ENCODE results near the gene CACNA1A. TPM values are rescaled to one million over a fixed set of nuclear protein-coding genes. Genes with fewer than 3 reads are reported as not detected.
"Not testable (repeated sequence)": the region's sequence is repeated elsewhere in the genome, so short reads cannot be mapped to it uniquely, and the experiment has no call there.

CACNA1A gene
- total RNA-seq, 2 experiments from 2014 or later = 0.29 to 0.36 TPM

DNA sequence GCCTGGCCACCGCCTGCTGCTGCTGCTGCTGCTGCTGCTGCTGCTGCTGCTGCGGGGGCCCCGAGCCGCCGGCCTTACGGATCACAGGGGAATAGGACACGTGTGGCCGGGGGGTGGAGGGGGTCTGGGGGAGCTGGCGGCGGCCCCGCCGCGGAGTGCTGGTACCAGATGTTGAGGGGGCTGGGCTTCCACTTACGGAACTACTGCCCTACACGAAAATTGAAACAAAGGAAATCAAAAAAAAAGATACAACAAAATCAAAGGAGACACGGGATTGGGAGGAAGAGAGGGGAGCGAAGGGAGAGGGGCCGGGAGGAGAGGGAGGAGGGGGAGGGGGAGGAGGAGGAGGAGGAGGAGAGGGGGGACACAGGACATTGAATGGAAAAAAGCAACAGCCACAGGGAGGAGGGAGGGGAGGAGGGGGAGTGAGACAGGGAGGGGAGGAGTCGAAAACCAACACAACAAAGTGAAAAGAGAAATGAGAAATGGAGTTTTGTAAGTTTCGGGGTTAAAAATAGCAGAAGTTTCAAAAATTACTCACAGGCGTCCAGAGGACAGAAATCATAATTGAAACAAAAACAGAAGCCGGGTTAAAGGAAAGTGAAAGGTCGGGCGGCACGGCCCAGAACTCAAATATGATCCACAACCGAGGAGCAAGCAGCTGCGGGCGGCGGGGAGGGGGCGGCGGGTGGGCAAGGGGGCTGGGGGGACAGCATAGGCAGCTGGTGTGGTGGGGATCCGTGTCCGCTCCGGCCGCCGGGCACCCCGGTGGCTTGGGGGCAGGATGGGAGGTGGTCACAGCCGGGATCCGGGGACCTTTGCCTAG lies 298.2 kb downstream of the CACNA1A start:
- Mint-ChIP-seq H3K4me3 (peak overlapping the region; percentile 79), H3K9me3 (no peaks in the 10 kb centered on the region), H3K4me1 (ENCODE audit: low read depth) (peaks cover 24% of the 10 kb centered on the region), H3K36me3 (ENCODE audit: low read depth) (no peaks in the 10 kb centered on the region), H3K27ac (peak overlapping the region; percentile 96), H3K27me3 (no peaks in the 10 kb centered on the region)
- DNase-seq = peak; percentile 80
- POLR2A ChIA-PET = interaction anchor here (0.6 to 1.5 kb wide), 3 partner anchors 15 to 58 kb away, joined by 3 to 5 read pairs (median 4); partner anchors contain the start of genes IER2 and STX10
- TF ChIP-seq, protein P1, sequence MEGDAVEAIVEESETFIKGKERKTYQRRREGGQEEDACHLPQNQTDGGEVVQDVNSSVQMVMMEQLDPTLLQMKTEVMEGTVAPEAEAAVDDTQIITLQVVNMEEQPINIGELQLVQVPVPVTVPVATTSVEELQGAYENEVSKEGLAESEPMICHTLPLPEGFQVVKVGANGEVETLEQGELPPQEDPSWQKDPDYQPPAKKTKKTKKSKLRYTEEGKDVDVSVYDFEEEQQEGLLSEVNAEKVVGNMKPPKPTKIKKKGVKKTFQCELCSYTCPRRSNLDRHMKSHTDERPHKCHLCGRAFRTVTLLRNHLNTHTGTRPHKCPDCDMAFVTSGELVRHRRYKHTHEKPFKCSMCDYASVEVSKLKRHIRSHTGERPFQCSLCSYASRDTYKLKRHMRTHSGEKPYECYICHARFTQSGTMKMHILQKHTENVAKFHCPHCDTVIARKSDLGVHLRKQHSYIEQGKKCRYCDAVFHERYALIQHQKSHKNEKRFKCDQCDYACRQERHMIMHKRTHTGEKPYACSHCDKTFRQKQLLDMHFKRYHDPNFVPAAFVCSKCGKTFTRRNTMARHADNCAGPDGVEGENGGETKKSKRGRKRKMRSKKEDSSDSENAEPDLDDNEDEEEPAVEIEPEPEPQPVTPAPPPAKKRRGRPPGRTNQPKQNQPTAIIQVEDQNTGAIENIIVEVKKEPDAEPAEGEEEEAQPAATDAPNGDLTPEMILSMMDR (IDR thresholded peaks at IDR 0.05) = no peak
- intact Hi-C loops (cut with micrococcal nuclease) = no loop called here
- CTCF ChIA-PET = interaction anchor here (1.5 kb wide), 1 partner anchor 40 kb away, joined by 4 read pairs; no protein-coding TSS in a partner anchor
- peak; percentile 86 for ATAC-seq

DNA sequence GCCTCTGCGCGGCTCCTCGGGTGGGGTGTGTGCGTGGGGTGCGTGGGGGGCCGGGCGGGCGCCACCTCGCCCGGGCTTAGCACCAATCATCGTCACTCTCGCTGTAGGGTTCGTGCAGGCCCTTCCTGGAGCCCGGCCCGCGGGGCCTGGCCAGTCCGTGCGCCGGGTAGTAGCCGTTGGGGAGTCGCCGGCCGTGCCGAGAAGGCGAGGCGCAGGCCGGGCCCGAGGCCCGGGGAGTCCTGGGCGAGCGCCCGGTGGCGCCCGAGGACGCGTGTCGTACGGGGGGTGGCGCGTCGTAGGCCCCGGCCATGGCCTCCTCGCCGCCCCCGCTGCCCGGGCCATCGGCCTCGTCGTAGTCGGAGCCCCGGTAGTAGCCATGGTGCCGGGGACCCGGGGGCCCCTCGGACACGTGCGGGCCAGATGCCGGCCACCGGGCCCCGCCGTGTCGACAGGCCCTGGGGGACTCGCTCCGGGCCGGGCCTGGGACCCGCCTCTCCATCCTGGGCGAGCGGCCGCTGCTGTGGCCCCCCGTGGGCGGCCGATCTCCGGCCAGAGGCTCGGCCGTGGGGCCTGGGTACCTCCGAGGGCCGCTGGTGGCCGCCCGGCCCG lies 298.9 kb downstream of the CACNA1A start:
- DNase-seq (no peak), ATAC-seq (no peak)
- H3K27me3 Mint-ChIP-seq = no peaks in the 10 kb centered on the region
- ChIA-PET CTCF (interaction anchor here (1.5 to 4.6 kb wide), 2 partner anchors 12 to 40 kb away, joined by 4 to 22 read pairs; no protein-coding TSS in a partner anchor), POLR2A (interaction anchor here (1.5 kb wide), 1 partner anchor 57 kb away, joined by 5 read pairs; the partner anchor contains the start of genes IER2 and STX10)
- intact Hi-C loops (cut with micrococcal nuclease) = no loop called here
- TF ChIP-seq, protein P1 (IDR thresholded peaks at IDR 0.05) = no peak
- H3K4me3 Mint-ChIP-seq = no peak overlapping the region
- H3K36me3 Mint-ChIP-seq (ENCODE audit: low read depth) = no peaks in the 10 kb centered on the region
- H3K27ac Mint-ChIP-seq = no peak overlapping the region
- H3K9me3 Mint-ChIP-seq = no peaks in the 10 kb centered on the region
- peaks cover 21% of the 10 kb centered on the region for H3K4me1 Mint-ChIP-seq (ENCODE audit: low read depth)

GRCh38 chr19:13206587-13206986 lies 299.7 kb downstream of the CACNA1A start:
- Mint-ChIP-seq H3K36me3 (ENCODE audit: low read depth) (no peaks in the 10 kb centered on the region), H3K9me3 (no peaks in the 10 kb centered on the region), H3K27ac (peak overlapping the region; percentile 73), H3K4me1 (ENCODE audit: low read depth) (peaks cover 21% of the 10 kb centered on the region), H3K4me3 (peak overlapping the region; percentile 26), H3K27me3 (no peaks in the 10 kb centered on the region)
- ChIA-PET CTCF (interaction anchor here (1.2 to 4.6 kb wide), 2 partner anchors 12 to 71 kb away, joined by 3 to 22 read pairs; no protein-coding TSS in a partner anchor), POLR2A (no interaction called here)
- intact Hi-C loops (cut with micrococcal nuclease) = no loop called here
- DNase-seq = no peak
- ATAC-seq = no peak
- TF ChIP-seq, protein P1 (IDR thresholded peaks at IDR 0.05) = no peak

DNA sequence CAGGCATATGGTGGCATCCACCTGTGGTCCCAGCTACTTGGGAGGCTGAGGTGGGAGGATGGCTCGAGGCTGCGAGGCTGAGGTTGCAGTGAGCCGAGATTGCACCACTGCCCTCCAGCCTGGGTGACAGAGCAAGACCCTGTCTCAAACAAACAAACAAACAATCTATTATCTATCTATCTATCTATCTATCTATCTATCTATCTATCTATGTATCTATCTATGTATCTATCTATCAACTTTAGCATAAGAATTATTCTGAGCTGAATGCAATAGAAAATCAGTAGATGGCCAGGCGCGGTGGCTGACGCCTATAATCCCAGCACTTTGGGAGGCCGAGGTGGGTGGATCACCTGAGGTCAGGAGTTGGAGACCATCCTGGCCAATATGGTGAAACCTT lies 304.2 kb downstream of the CACNA1A start:
- H3K9me3 Mint-ChIP-seq; H3K27me3 Mint-ChIP-seq; DNase-seq; ATAC-seq; intact Hi-C loops (cut with micrococcal nuclease); H3K4me1 Mint-ChIP-seq (ENCODE audit: low read depth); H3K27ac Mint-ChIP-seq; H3K36me3 Mint-ChIP-seq (ENCODE audit: low read depth); H3K4me3 Mint-ChIP-seq: not testable (repeated sequence)
- ChIA-PET CTCF (interaction anchor here (1.2 to 2.2 kb wide), 2 partner anchors 47 to 60 kb away, joined by 4 to 6 read pairs; no protein-coding TSS in a partner anchor), POLR2A (interaction anchor here (0.6 kb wide), 1 partner anchor 82 kb away, joined by 3 read pairs; no protein-coding TSS in a partner anchor)

DNA sequence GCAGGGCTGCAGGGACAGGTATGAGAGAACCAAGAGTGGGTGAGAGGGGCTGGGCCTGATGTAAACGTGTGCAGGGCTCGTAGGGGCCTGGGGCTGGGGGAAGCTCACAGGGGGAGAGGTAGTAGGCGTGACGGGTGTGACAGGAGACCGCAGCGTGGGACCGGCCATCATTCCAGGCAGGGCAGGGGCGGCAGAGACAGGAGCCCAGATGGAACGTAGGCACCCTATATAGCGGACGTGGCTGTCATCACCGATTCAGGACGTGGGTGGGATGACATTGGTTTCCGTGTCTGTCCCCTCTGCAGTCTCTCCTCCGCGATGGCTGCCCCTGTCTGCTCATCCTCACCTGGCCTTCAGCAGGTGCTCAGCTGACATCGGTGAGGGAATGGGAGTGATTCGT lies 307.6 kb downstream of the CACNA1A start:
- ATAC-seq (no peak), DNase-seq (no peak)
- Mint-ChIP-seq H3K9me3 (no peaks in the 10 kb centered on the region), H3K36me3 (ENCODE audit: low read depth) (no peaks in the 10 kb centered on the region), H3K4me1 (ENCODE audit: low read depth) (peaks cover 11% of the 10 kb centered on the region), H3K27me3 (no peaks in the 10 kb centered on the region), H3K4me3 (no peak overlapping the region), H3K27ac (no peak overlapping the region)
- ChIA-PET CTCF (no interaction called here), POLR2A (no interaction called here)
- intact Hi-C loops (cut with micrococcal nuclease) = no loop called here
- TF ChIP-seq, protein P1 (IDR thresholded peaks at IDR 0.05) = no peak

Measured in activated CD8-positive, alpha-beta T cell treated with anti-CD3 and anti-CD28 coated beads for 36 hours (primary cell).